K562 (cell line): ENCODE data around the gene MICAL1. TPM values are rescaled to one million over a fixed set of nuclear protein-coding genes. Genes with fewer than 3 reads are reported as not detected.
A peak's percentile ranks its signal among the peaks of the same experiment; 100 is the strongest.

ENCODE experiments used
- ATAC-seq: fragments of 200-7000 bp; cut with Tn5 transposase; 3 replicates; pipeline ENCODE4 v1.9.1; 2020; ENCODE audit warnings: moderate library complexity
- BruUV-seq: library from RNA; stranded (reverse); fragments of 400-500 nt; replicated peaks from 2 replicates; lab custom pipeline; 2021; lab: Mats Ljungman, UMichigan
- CTCF ChIA-PET: fragments of 300-600 bp; formaldehyde crosslinking; extraction: SDS; loops from one replicate; lab custom pipeline; 2021; ENCODE audit warnings: low intra/inter-chr PET ratio; lab: Yijun Ruan, JAX
- POLR2A ChIA-PET: fragments of 300-600, 350-650 bp; sonication (Branson Sonifier 250); formaldehyde crosslinking; extraction: SDS; loops from one replicate; lab custom pipeline; 2021; ENCODE audit warnings: antibody characterized with exemption, inconsistent platforms; lab: Yijun Ruan, JAX
- DNase-seq, 4 experiments: peaks; one replicate each; pipeline versions ENCODE4 v3.0.0 to v3.0.0-alpha.2; 2011 to 2018; ENCODE audit warnings: low spot score in 3 of 4, mixed read lengths in 3 of 4; ENCODE audit errors: extremely low read depth in 1 of 4
- FAIRE-seq: peaks from 2 replicates; lab custom pipeline; 2011; peaks lifted over from hg19 to GRCh38; lab: Jason Lieb, UNC
- H2AFZ ChIP-seq: 2 replicates; pipeline ENCODE4 v1.6.0; 2011; ENCODE audit warnings: low read depth, low read length, control low read depth, inconsistent platforms
- H3K27ac ChIP-seq: fragments of 200-600 bp; 3 replicates; pipeline ENCODE4 v1.8.0; 2011; ENCODE audit warnings: low read depth, mild to moderate bottlenecking, control low read depth, inconsistent platforms, low read length, moderate library complexity, mixed read lengths; ENCODE audit errors: extremely low read depth
- H3K27me3 ChIP-seq, 2 experiments: fragments of 300-600 bp in 1 of 2; 2 replicates in 1 of 2; 3 replicates in 1 of 2; pipeline versions ENCODE4 v1.6.0 to v1.8.0; 2011; ENCODE audit warnings: inconsistent platforms in 2 of 2, low read length in 2 of 2, mild to moderate bottlenecking in 1 of 2, mixed read lengths in 1 of 2, moderate library complexity in 1 of 2; ENCODE audit not compliant: control insufficient read depth in 2 of 2, insufficient read depth in 2 of 2
- H3K36me3 ChIP-seq: fragments of 300-600 bp; 3 replicates; pipeline ENCODE4 v1.8.0; 2011; ENCODE audit warnings: mild to moderate bottlenecking, low read length, inconsistent platforms; ENCODE audit not compliant: control insufficient read depth, insufficient read depth
- H3K4me1 ChIP-seq, 2 experiments: fragments of 200-600 bp in 1 of 2; replicated peaks in 1 of 2; 2 replicates in 1 of 2; 3 replicates in 1 of 2; pipeline versions ENCODE4 v1.5.1 to v1.8.0; 2011; ENCODE audit warnings: inconsistent platforms in 2 of 2, low read length in 2 of 2, mild to moderate bottlenecking in 1 of 2, mixed read lengths in 1 of 2, moderate library complexity in 1 of 2; ENCODE audit not compliant: control insufficient read depth in 2 of 2, insufficient read depth in 2 of 2
- H3K4me2 ChIP-seq: 2 replicates; pipeline ENCODE4 v1.6.1; 2011; ENCODE audit warnings: low read length, control low read depth, inconsistent platforms, mixed read lengths; ENCODE audit not compliant: insufficient read depth
- H3K4me3 ChIP-seq: fragments of 200-600 bp; sonication (generic), shearing (Covaris generic); 2 replicates; pipeline ENCODE4 v1.5.1; 2016; ENCODE audit warnings: control low read depth, inconsistent platforms
- H3K79me2 ChIP-seq: fragments of 200-600 bp; 3 replicates; pipeline ENCODE4 v1.8.0; 2011; ENCODE audit warnings: low read length, inconsistent platforms; ENCODE audit not compliant: control insufficient read depth, insufficient read depth
- H3K9ac ChIP-seq, 2 experiments: 2 replicates each; pipeline versions ENCODE4 v1.6.0 to v1.6.1; 2011; ENCODE audit warnings: low read depth in 2 of 2, low read length in 2 of 2, control low read depth in 1 of 2, inconsistent platforms in 1 of 2, mild to moderate bottlenecking in 1 of 2, mixed read lengths in 1 of 2; ENCODE audit not compliant: insufficient read depth in 1 of 2
- H3K9me1 ChIP-seq: one replicate; pipeline ENCODE4 v1.6.0; 2011; ENCODE audit warnings: inconsistent platforms, mild to moderate bottlenecking, low read length, moderate library complexity; ENCODE audit not compliant: control insufficient read depth, insufficient read depth
- H3K9me3 ChIP-seq: replicated peaks from 2 replicates; pipeline ENCODE4 v1.5.1; 2011; ENCODE audit warnings: low read depth, low read length, inconsistent platforms; ENCODE audit not compliant: control insufficient read depth, insufficient read depth
- H4K20me1 ChIP-seq: replicated peaks from 2 replicates; pipeline ENCODE4 v1.6.1; 2011; ENCODE audit warnings: low read length, inconsistent platforms, mixed read lengths; ENCODE audit not compliant: control insufficient read depth, insufficient read depth
- CHCHD3 ChIP-seq: fragments of 250-450 bp; sonication (Bioruptor Pico); IDR thresholded peaks from 2 replicates; pipeline ENCODE4 v2.1.2; 2022; ENCODE audit warnings: mild to moderate bottlenecking
- HNRNPLL ChIP-seq: fragments of 200-400 bp; formaldehyde crosslinking; IDR thresholded peaks from 2 replicates; pipeline ENCODE4 v1.6.1; 2017; ENCODE audit warnings: low read length, low read depth, mild to moderate bottlenecking; ENCODE audit not compliant: poor library complexity, severe bottlenecking
- PTBP1 ChIP-seq: fragments of 200-400 bp; formaldehyde crosslinking; IDR thresholded peaks from 2 replicates; pipeline ENCODE4 v1.6.1; 2017; ENCODE audit warnings: low read depth, low read length
- ZNF224 ChIP-seq: sonication (generic); formaldehyde crosslinking; IDR thresholded peaks from 2 replicates; pipeline ENCODE4 v1.8.0; 2022; ENCODE audit warnings: mild to moderate bottlenecking, missing genetic modification reagents
- WGBS: fragments of 100-300 bp; shearing (Covaris generic); methylation state at CpG from one replicate; pipeline ENCODE4 v1.1.6; 2016; ENCODE audit warnings: low coverage, mixed read lengths; ENCODE audit not compliant: insufficient coverage; ENCODE audit errors: missing lambda C conversion rate; 5-methylcytosine and 5-hydroxymethylcytosine counted together
- in situ Hi-C: fragments of 300-500 bp; cut with MboI; formaldehyde crosslinking; loops from 4 replicates; pipeline ENCODE4 v1.15.0; 2018; ENCODE audit warnings: inconsistent platforms, mixed read lengths
- intact Hi-C: fragments of 100-400 bp; cut with micrococcal nuclease; formaldehyde crosslinking; loops from 2 replicates; pipeline ENCODE4 v1.14.2; 2022
- polyA plus RNA-seq, 8 experiments: library from polyadenylated mRNA; depleted of rRNA in 4 of 8; stranded (reverse) in 5 of 8; unstranded in 3 of 8; fragments of >200 nt; fragmentation: Nextera tagmentation in 2 of 8; fragmentation: Illumina TruSeq in 1 of 8; extraction: Ambion mirVana in 2 of 8; extraction: Trizol in 1 of 8; gene quantifications; 2 replicates each; pipeline versions ENCODE4 v1.2.1 to v1.2.3, GENCODE V29; 2011 to 2014; ENCODE audit warnings: inconsistent platforms in 1 of 8, missing spikeins in 1 of 8
- total RNA-seq, 7 experiments: library from RNA; depleted of rRNA in 6 of 7; stranded (reverse); fragments of >200 nt in 6 of 7; fragmentation: Illumina TruSeq in 2 of 7; extraction: Trizol in 2 of 7; gene quantifications; 2 replicates each; pipeline versions ENCODE4 v1.2.1 to v1.2.3, GENCODE V29; 2011 to 2021; ENCODE audit warnings: low replicate concordance in 1 of 7
- TF ChIP-seq, protein P1 (sequence below), 3 experiments: fragments of 200-800 bp in 1 of 3; sonication (Bioruptor generic) in 1 of 3; sonication (generic) in 1 of 3; formaldehyde crosslinking in 1 of 3; IDR thresholded peaks; 2 replicates each; pipeline versions ENCODE4 v1.6.1 to v1.8.0; 2016 to 2022; ENCODE audit warnings: mild to moderate bottlenecking in 2 of 3, missing compliant biosample characterization in 2 of 3, missing genetic modification characterization in 2 of 3, missing genetic modification reagents in 1 of 3

Gene MICAL1
- total and polyA plus RNA-seq, 9 of the 15 experiments (the other 6 are each of a cell fraction or from before 2014, with no cell fraction given) = 0.07 to 15.2 (median 7.0) TPM

GRCh38 chr6:109484122-109484521 is 28.6 kb upstream of the MICAL1 start:
- Histone ChIP-seq H4K20me1 (no peaks in the 10 kb centered on the region), H3K27ac (no peak overlapping the region), H3K36me3 (peaks cover 23% of the 10 kb centered on the region), H2AFZ (peak overlapping the region; percentile 98), H3K4me1 (peaks cover 21 to 22% of the 10 kb centered on the region in 2 experiments), H3K4me3 (no peak overlapping the region), H3K9ac (no peak overlapping the region), H3K9me3 (no peaks in the 10 kb centered on the region), H3K4me2 (peak overlapping the region; percentile 88), H3K79me2 (peaks cover 37% of the 10 kb centered on the region), H3K9me1 (no peaks in the 10 kb centered on the region), H3K27me3 (no peaks in the 10 kb centered on the region)
- TF ChIP-seq HNRNPLL (no peak), PTBP1 (no peak), CHCHD3 (CRISPR knock-in tag) (no peak), ZNF224 (no peak)
- TF ChIP-seq, protein P1, sequence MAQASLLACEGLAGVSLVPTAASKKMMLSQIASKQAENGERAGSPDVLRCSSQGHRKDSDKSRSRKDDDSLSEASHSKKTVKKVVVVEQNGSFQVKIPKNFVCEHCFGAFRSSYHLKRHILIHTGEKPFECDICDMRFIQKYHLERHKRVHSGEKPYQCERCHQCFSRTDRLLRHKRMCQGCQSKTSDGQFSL (CRISPR knock-in tag; IDR thresholded peaks at IDR 0.05) = no peak
- TF ChIP-seq, protein P1 (tag; IDR thresholded peaks at IDR 0.05) = no peak
- ATAC-seq (no peak), DNase-seq (no peak), FAIRE-seq (no peak)
- CTCF ChIA-PET = no interaction called here
- in situ Hi-C loops = no loop called here
- no TSS peak for BruUV-seq
- 37% methylated on average over 3 of the region's 3 CpGs for WGBS
- intact Hi-C loops = no loop called here
- POLR2A ChIA-PET = interaction anchor here (1.7 kb wide), 1 partner anchor 23 kb away, joined by 5 read pairs; no protein-coding TSS in a partner anchor
